Mesendoderm (in vitro differentiated cells): ENCODE data around the gene BMPR1B.

Source experiments
- DNase-seq: peaks from one replicate; pipeline ENCODE4 v3.0.0; 2013
- H2AK5ac ChIP-seq: 2 replicates; pipeline ENCODE4 v1.6.1; 2013; ENCODE audit warnings: low read length, inconsistent platforms
- H2BK120ac ChIP-seq: 2 replicates; pipeline ENCODE4 v1.6.1; 2013; ENCODE audit warnings: low read depth, mild to moderate bottlenecking, low read length, moderate library complexity, mixed read lengths
- H2BK15ac ChIP-seq: replicated peaks from 2 replicates; pipeline ENCODE4 v1.6.1; 2013; ENCODE audit warnings: low read depth, mild to moderate bottlenecking, moderate library complexity
- H2BK5ac ChIP-seq: 2 replicates; pipeline ENCODE4 v1.6.1; 2013; ENCODE audit warnings: low read length, inconsistent platforms
- H3K18ac ChIP-seq: 2 replicates; pipeline ENCODE4 v1.6.1; 2013; ENCODE audit warnings: mild to moderate bottlenecking, low read length, mixed read lengths
- H3K23ac ChIP-seq: one replicate; pipeline ENCODE4 v1.6.1; 2013; ENCODE audit warnings: low read length
- H3K27ac ChIP-seq: 2 replicates; pipeline ENCODE4 v1.5.1; 2013; ENCODE audit warnings: low read depth, mild to moderate bottlenecking, inconsistent platforms, low read length, moderate library complexity
- H3K27me3 ChIP-seq: 2 replicates; pipeline ENCODE4 v1.6.1; 2013; ENCODE audit warnings: low read length, control low read depth, mild to moderate bottlenecking, inconsistent platforms; ENCODE audit not compliant: insufficient read depth, poor library complexity
- H3K36me3 ChIP-seq: 2 replicates; pipeline ENCODE4 v1.6.1; 2013; ENCODE audit warnings: low read length, inconsistent platforms; ENCODE audit not compliant: control insufficient read depth, insufficient read depth
- H3K4ac ChIP-seq: one replicate; pipeline ENCODE4 v1.6.1; 2013; ENCODE audit warnings: low read depth, mild to moderate bottlenecking, low read length, moderate library complexity
- H3K4me1 ChIP-seq: 2 replicates; pipeline ENCODE4 v1.6.1; 2013; ENCODE audit warnings: low read depth, low read length, inconsistent platforms; ENCODE audit not compliant: control insufficient read depth
- H3K4me2 ChIP-seq: 2 replicates; pipeline ENCODE4 v1.6.1; 2013; ENCODE audit warnings: low read length
- H3K4me3 ChIP-seq: 2 replicates; pipeline ENCODE4 v1.5.1; 2013; ENCODE audit warnings: mild to moderate bottlenecking, low read length
- H3K56ac ChIP-seq: one replicate; pipeline ENCODE4 v1.6.1; 2013; ENCODE audit warnings: low read length
- H3K79me1 ChIP-seq: 2 replicates; pipeline ENCODE4 v1.6.1; 2013; ENCODE audit warnings: low read length, inconsistent platforms
- H3K79me2 ChIP-seq: 2 replicates; pipeline ENCODE4 v1.6.1; 2013; ENCODE audit warnings: mild to moderate bottlenecking, low read length; ENCODE audit not compliant: control insufficient read depth, insufficient read depth
- H3K9ac ChIP-seq: 2 replicates; pipeline ENCODE4 v1.6.1; 2013; ENCODE audit warnings: low read length, inconsistent platforms
- H4K5ac ChIP-seq: one replicate; pipeline ENCODE4 v1.6.1; 2013; ENCODE audit warnings: low read length
- H4K8ac ChIP-seq: one replicate; pipeline ENCODE4 v1.6.1; 2013; ENCODE audit warnings: low read depth, mild to moderate bottlenecking, control low read depth, low read length, moderate library complexity
- WGBS: extraction: QIAGEN DNeasy Blood & Tissue Kit; methylation state at CpG from one replicate; pipeline ENCODE4 v1.1.7; 2013; ENCODE audit warnings: low lambda C conversion rate, missing lambda C conversion rate; ENCODE audit not compliant: insufficient coverage; ENCODE audit errors: extremely low coverage; 5-methylcytosine and 5-hydroxymethylcytosine counted together

BMPR1B gene

GRCh38 chr4:95071851-95072250 lies 314.1 kb downstream of the BMPR1B start:
- DNase-seq = no peak
- no peak overlapping the region for H3K27ac ChIP-seq
- H3K23ac ChIP-seq = no peak overlapping the region
- no peak overlapping the region for H3K18ac ChIP-seq
- H2BK15ac ChIP-seq = no peak overlapping the region
- no peak overlapping the region for H2BK120ac ChIP-seq
- no peaks in the 10 kb centered on the region for H3K79me2 ChIP-seq
- H3K36me3 ChIP-seq = no peaks in the 10 kb centered on the region
- no peak overlapping the region for H3K9ac ChIP-seq
- no peak overlapping the region for H2AK5ac ChIP-seq
- H3K56ac ChIP-seq = no peak overlapping the region
- H3K4me2 ChIP-seq = no peak overlapping the region
- no peaks in the 10 kb centered on the region for H3K79me1 ChIP-seq
- no peak overlapping the region for H4K8ac ChIP-seq
- no CpG with 5 or more reads among the region's 3 CpGs for WGBS
- no peak overlapping the region for H3K4me3 ChIP-seq
- H3K4me1 ChIP-seq = no peaks in the 10 kb centered on the region
- no peak overlapping the region for H4K5ac ChIP-seq
- no peak overlapping the region for H2BK5ac ChIP-seq
- H3K27me3 ChIP-seq = no peaks in the 10 kb centered on the region
- H3K4ac ChIP-seq = no peak overlapping the region

- Histone ChIP-seq H2BK15ac (no peak overlapping the region), H3K4me3 (no peak overlapping the region), H2BK120ac (no peak overlapping the region), H2BK5ac (no peak overlapping the region), H3K79me2 (no peaks in the 10 kb centered on the region), H3K4me1 (no peaks in the 10 kb centered on the region), H3K9ac (no peak overlapping the region), H3K27me3 (no peaks in the 10 kb centered on the region), H3K56ac (no peak overlapping the region), H4K8ac (no peak overlapping the region), H3K27ac (no peak overlapping the region), H3K18ac (no peak overlapping the region), H2AK5ac (no peak overlapping the region), H3K36me3 (no peaks in the 10 kb centered on the region), H3K4ac (no peak overlapping the region), H3K79me1 (no peaks in the 10 kb centered on the region), H3K23ac (no peak overlapping the region), H3K4me2 (no peak overlapping the region), H4K5ac (no peak overlapping the region)
- no CpG with 5 or more reads among the region's 1 CpG for WGBS
- no peak for DNase-seq
Measured at GRCh38 chr4:95073646-95074045, 315.9 kb downstream of the BMPR1B start.

GRCh38 chr4:95077864-95078263 lies 320.1 kb downstream of the BMPR1B start:
- Histone ChIP-seq H3K79me1 (no peaks in the 10 kb centered on the region), H3K27me3 (no peaks in the 10 kb centered on the region), H3K27ac (no peak overlapping the region), H3K23ac (no peak overlapping the region), H2BK5ac (no peak overlapping the region), H3K4me1 (no peaks in the 10 kb centered on the region), H2BK15ac (no peak overlapping the region), H4K5ac (no peak overlapping the region), H3K9ac (no peak overlapping the region), H4K8ac (no peak overlapping the region), H3K18ac (no peak overlapping the region), H3K4ac (no peak overlapping the region), H3K4me3 (no peak overlapping the region), H3K4me2 (no peak overlapping the region), H3K56ac (no peak overlapping the region), H2BK120ac (no peak overlapping the region), H2AK5ac (no peak overlapping the region), H3K36me3 (no peaks in the 10 kb centered on the region), H3K79me2 (no peaks in the 10 kb centered on the region)
- no CpG with 5 or more reads among the region's 1 CpG for WGBS
- no peak for DNase-seq

GRCh38 chr4:95080969-95081368 lies 323.2 kb downstream of the BMPR1B start:
- Histone ChIP-seq H3K4me2 (no peak overlapping the region), H4K5ac (no peak overlapping the region), H2BK120ac (no peak overlapping the region), H3K27me3 (no peaks in the 10 kb centered on the region), H3K56ac (no peak overlapping the region), H2AK5ac (no peak overlapping the region), H3K36me3 (no peaks in the 10 kb centered on the region), H3K18ac (no peak overlapping the region), H3K4me1 (no peaks in the 10 kb centered on the region), H2BK15ac (no peak overlapping the region), H3K4ac (no peak overlapping the region), H2BK5ac (no peak overlapping the region), H4K8ac (no peak overlapping the region), H3K27ac (no peak overlapping the region), H3K79me1 (no peaks in the 10 kb centered on the region), H3K79me2 (no peaks in the 10 kb centered on the region), H3K4me3 (no peak overlapping the region), H3K9ac (no peak overlapping the region), H3K23ac (no peak overlapping the region)
- peak; percentile 41 for DNase-seq
- no CpG with 5 or more reads among the region's 3 CpGs for WGBS

GRCh38 chr4:95084584-95084983 lies 326.8 kb downstream of the BMPR1B start:
- no peak overlapping the region for H2BK15ac ChIP-seq
- no peak overlapping the region for H3K18ac ChIP-seq
- no peaks in the 10 kb centered on the region for H3K36me3 ChIP-seq
- no peak overlapping the region for H3K4me3 ChIP-seq
- H3K23ac ChIP-seq = no peak overlapping the region
- H2BK120ac ChIP-seq = no peak overlapping the region
- no peak overlapping the region for H4K8ac ChIP-seq
- no peaks in the 10 kb centered on the region for H3K4me1 ChIP-seq
- DNase-seq = no peak
- no peak overlapping the region for H3K9ac ChIP-seq
- H3K79me1 ChIP-seq = no peaks in the 10 kb centered on the region
- no peak overlapping the region for H4K5ac ChIP-seq
- H3K27me3 ChIP-seq = no peaks in the 10 kb centered on the region
- H3K56ac ChIP-seq = no peak overlapping the region
- no peak overlapping the region for H3K4ac ChIP-seq
- no CpG with 5 or more reads among the region's 3 CpGs for WGBS
- no peaks in the 10 kb centered on the region for H3K79me2 ChIP-seq
- no peak overlapping the region for H3K4me2 ChIP-seq
- H2AK5ac ChIP-seq = no peak overlapping the region
- H3K27ac ChIP-seq = no peak overlapping the region
- no peak overlapping the region for H2BK5ac ChIP-seq

GRCh38 chr4:95085124-95085833 lies 327.5 kb downstream of the BMPR1B start:
- H4K5ac ChIP-seq = no peak overlapping the region
- H4K8ac ChIP-seq = no peak overlapping the region
- H3K79me2 ChIP-seq = no peaks in the 10 kb centered on the region
- H3K4me3 ChIP-seq = no peak overlapping the region
- H3K36me3 ChIP-seq = no peaks in the 10 kb centered on the region
- H3K23ac ChIP-seq = no peak overlapping the region
- no peak overlapping the region for H3K9ac ChIP-seq
- H3K27ac ChIP-seq = no peak overlapping the region
- no peak overlapping the region for H2BK5ac ChIP-seq
- no peak for DNase-seq
- no peaks in the 10 kb centered on the region for H3K27me3 ChIP-seq
- H2BK120ac ChIP-seq = no peak overlapping the region
- no peaks in the 10 kb centered on the region for H3K4me1 ChIP-seq
- no peak overlapping the region for H3K56ac ChIP-seq
- WGBS = no CpG with 5 or more reads among the region's 7 CpGs
- no peak overlapping the region for H3K4ac ChIP-seq
- no peak overlapping the region for H2BK15ac ChIP-seq
- H2AK5ac ChIP-seq = no peak overlapping the region
- H3K79me1 ChIP-seq = no peaks in the 10 kb centered on the region
- H3K18ac ChIP-seq = no peak overlapping the region
- H3K4me2 ChIP-seq = no peak overlapping the region
